Upper lobe of right lung (tissue), 1 donor: Measurements from ENCODE around the gene BICDL1. TPM values are rescaled to one million over a fixed set of nuclear protein-coding genes. Genes with fewer than 3 reads are reported as not detected.

Source experiments
- ATAC-seq: fragments of 200-7000 bp; cut with Tn5 transposase; one replicate; pipeline ENCODE4 v1.9.1; 2020; ENCODE audit warnings: mild to moderate bottlenecking, moderate library complexity
- DNase-seq: peaks from one replicate; pipeline ENCODE4 v3.0.0-alpha.2; 2020
- H3K27ac ChIP-seq: fragments of 200-600 bp; one replicate; pipeline ENCODE4 v1.8.0; 2022
- H3K27me3 ChIP-seq: fragments of 200-600 bp; one replicate; pipeline ENCODE4 v1.8.0; 2022; ENCODE audit warnings: mild to moderate bottlenecking
- H3K36me3 ChIP-seq: fragments of 200-600 bp; one replicate; pipeline ENCODE4 v1.8.0; 2022
- H3K4me1 ChIP-seq: fragments of 200-600 bp; one replicate; pipeline ENCODE4 v1.8.0; 2022
- H3K4me3 ChIP-seq: fragments of 200-600 bp; one replicate; pipeline ENCODE4 v1.8.0; 2022; ENCODE audit warnings: mild to moderate bottlenecking
- H3K9me3 ChIP-seq: fragments of 200-600 bp; one replicate; pipeline ENCODE4 v1.8.0; 2022
- CTCF ChIP-seq: fragments of 200-600 bp; IDR thresholded peaks from one replicate; pipeline ENCODE4 v1.8.0; 2022; ENCODE audit warnings: antibody characterized with exemption
- intact Hi-C: fragments of 100-400 bp; cut with DNase I; formaldehyde crosslinking; loops from one replicate; pipeline ENCODE4 v1.11.0; 2022
- total RNA-seq: library from RNA; stranded (reverse); fragmentation: NEBNext Ultra II Directional; extraction: Animal tissue kit (Norgen Biotek cat#: 25700); gene quantifications from one replicate; pipeline ENCODE4 v1.2.1, GENCODE V29; 2021
- donor health status: DM: no; HTN: yes; CAD: no; lungs with severe emphysema.

The BICDL1 gene
- total RNA-seq, 1 donor from 2014 or later, result 20.6 TPM

- intact Hi-C loops, result no loop called here
- no peak for TF ChIP-seq CTCF
These were observed 71.7 kb downstream of the BICDL1 start for GRCh38 chr12:120060717-120061116.

GRCh38 chr12:120061575-120062214, 72.7 kb downstream of the BICDL1 start:
- no peak for ATAC-seq
- H3K4me3 ChIP-seq, result no peak overlapping the region
- no peaks in the 10 kb centered on the region for H3K27me3 ChIP-seq
- no peak for DNase-seq
- H3K36me3 ChIP-seq, result no peaks in the 10 kb centered on the region
- H3K9me3 ChIP-seq, result no peaks in the 10 kb centered on the region
- H3K4me1 ChIP-seq, result no peaks in the 10 kb centered on the region
- no peak overlapping the region for H3K27ac ChIP-seq
- TF ChIP-seq CTCF, result no peak
- intact Hi-C loops, result no loop called here

More at GRCh38 chr12:120060717-120061116, 71.7 kb downstream of the BICDL1 start:
- Histone ChIP-seq H3K27ac (no peak overlapping the region), H3K4me1 (no peaks in the 10 kb centered on the region), H3K27me3 (no peaks in the 10 kb centered on the region), H3K9me3 (no peaks in the 10 kb centered on the region), H3K36me3 (no peaks in the 10 kb centered on the region), H3K4me3 (no peak overlapping the region)
- no peak for ATAC-seq
- no peak for DNase-seq

- H3K4me3 ChIP-seq, result no peak overlapping the region
- H3K36me3 ChIP-seq, result no peaks in the 10 kb centered on the region
- no peaks in the 10 kb centered on the region for H3K9me3 ChIP-seq
- ATAC-seq (no peak), DNase-seq (no peak)
- no peaks in the 10 kb centered on the region for H3K27me3 ChIP-seq
- no peaks in the 10 kb centered on the region for H3K4me1 ChIP-seq
- no peak for TF ChIP-seq CTCF
- intact Hi-C loops, result no loop called here
- no peak overlapping the region for H3K27ac ChIP-seq
These were observed 74.0 kb downstream of the BICDL1 start for GRCh38 chr12:120062976-120063579.

GRCh38 chr12:120064054-120064940, 75.3 kb downstream of the BICDL1 start:
- ATAC-seq (no peak), DNase-seq (no peak)
- Histone ChIP-seq H3K4me3 (no peak overlapping the region), H3K27ac (no peak overlapping the region), H3K27me3 (no peaks in the 10 kb centered on the region), H3K36me3 (no peaks in the 10 kb centered on the region), H3K9me3 (no peaks in the 10 kb centered on the region), H3K4me1 (no peaks in the 10 kb centered on the region)
- no peak for TF ChIP-seq CTCF
- intact Hi-C loops, result no loop called here

- Histone ChIP-seq H3K27me3 (no peaks in the 10 kb centered on the region), H3K27ac (no peak overlapping the region), H3K4me3 (no peak overlapping the region), H3K36me3 (no peaks in the 10 kb centered on the region), H3K9me3 (no peaks in the 10 kb centered on the region), H3K4me1 (no peaks in the 10 kb centered on the region)
- no peak for ATAC-seq
- DNase-seq, result no peak
- TF ChIP-seq CTCF, result no peak
- intact Hi-C loops, result no loop called here
These were observed 76.4 kb downstream of the BICDL1 start for GRCh38 chr12:120065472-120065871.
